ENCODE results near the gene RBMXL3. TPM values are rescaled to one million over a fixed set of nuclear protein-coding genes. Genes with fewer than 3 reads are reported as not detected.
A peak's percentile ranks its signal among the peaks of the same experiment; 100 is the strongest.
"Not testable (repeated sequence)": the region's sequence is repeated elsewhere in the genome, so short reads cannot be mapped to it uniquely, and the experiment has no call there.

RBMXL3 gene
- total and polyA plus RNA-seq, 7 donors: not detected

DNA sequence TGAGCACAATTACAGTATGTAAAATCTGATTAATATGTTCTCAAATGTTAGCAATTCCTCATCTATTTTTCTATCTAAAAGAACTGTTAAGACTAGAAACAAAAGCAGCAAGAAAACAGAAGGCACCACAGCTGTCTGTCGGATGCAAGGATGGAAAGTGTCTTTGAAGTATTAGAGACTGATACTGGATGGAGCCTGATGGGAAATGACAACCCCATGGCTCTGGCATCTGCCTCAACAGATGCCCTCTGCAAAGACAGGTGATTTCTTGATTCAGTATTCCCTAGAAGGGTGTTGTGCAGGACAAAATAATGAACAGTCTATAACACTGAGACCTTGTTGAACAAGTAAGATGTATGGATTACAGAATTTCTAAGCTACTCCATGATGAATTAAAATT, 24.9 kb downstream of the RBMXL3 start:
- no peak for DNase-seq
- intact Hi-C loops (cut with DNase I): no loop called here
- TF ChIP-seq POLR2A (IDR thresholded peaks at IDR 0.05) (no peak), EP300 (IDR thresholded peaks at IDR 0.05) (no peak), POLR2AphosphoS5 (IDR thresholded peaks at IDR 0.05) (no peak)
- TF ChIP-seq, protein P1, sequence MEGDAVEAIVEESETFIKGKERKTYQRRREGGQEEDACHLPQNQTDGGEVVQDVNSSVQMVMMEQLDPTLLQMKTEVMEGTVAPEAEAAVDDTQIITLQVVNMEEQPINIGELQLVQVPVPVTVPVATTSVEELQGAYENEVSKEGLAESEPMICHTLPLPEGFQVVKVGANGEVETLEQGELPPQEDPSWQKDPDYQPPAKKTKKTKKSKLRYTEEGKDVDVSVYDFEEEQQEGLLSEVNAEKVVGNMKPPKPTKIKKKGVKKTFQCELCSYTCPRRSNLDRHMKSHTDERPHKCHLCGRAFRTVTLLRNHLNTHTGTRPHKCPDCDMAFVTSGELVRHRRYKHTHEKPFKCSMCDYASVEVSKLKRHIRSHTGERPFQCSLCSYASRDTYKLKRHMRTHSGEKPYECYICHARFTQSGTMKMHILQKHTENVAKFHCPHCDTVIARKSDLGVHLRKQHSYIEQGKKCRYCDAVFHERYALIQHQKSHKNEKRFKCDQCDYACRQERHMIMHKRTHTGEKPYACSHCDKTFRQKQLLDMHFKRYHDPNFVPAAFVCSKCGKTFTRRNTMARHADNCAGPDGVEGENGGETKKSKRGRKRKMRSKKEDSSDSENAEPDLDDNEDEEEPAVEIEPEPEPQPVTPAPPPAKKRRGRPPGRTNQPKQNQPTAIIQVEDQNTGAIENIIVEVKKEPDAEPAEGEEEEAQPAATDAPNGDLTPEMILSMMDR (IDR thresholded peaks at IDR 0.05): no peak
- WGBS, 2 donors: 85 to 92% methylated on average over 1 of the region's 1 CpG
- Histone ChIP-seq H3K4me1 (peaks cover 0 to 9% (median 0%) of the 10 kb centered on the region in 4 donors), H3K27me3 (no peaks in the 10 kb centered on the region), H3K27ac (no peak overlapping the region), H3K36me3 (no peaks in the 10 kb centered on the region), H3K9me3 (no peaks in the 10 kb centered on the region), H3K4me3 (no peak overlapping the region)

DNA sequence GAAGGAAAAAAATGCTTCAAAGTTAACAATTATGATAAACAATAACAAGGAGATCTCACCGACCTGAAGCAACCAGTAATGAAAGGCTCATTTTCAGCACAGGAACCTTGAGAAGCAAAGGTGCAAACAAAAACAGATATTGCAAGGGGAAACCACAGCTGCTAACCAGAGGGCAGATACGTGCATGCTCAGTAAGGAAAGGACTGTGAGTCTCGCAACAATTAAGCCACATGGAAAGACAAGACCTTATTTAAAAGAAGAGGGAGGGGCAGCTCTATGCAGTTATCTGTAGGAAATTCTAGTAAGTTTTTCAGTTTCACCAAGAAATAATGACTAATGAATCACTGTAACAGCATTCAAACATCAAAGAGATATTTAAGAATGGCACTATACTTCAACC, 25.4 kb downstream of the RBMXL3 start:
- no peak for TF ChIP-seq EP300 (IDR thresholded peaks at IDR 0.05)
- TF ChIP-seq, protein P1 (IDR thresholded peaks at IDR 0.05): no peak
- TF ChIP-seq POLR2A (IDR thresholded peaks at IDR 0.05): no peak
- TF ChIP-seq POLR2AphosphoS5 (IDR thresholded peaks at IDR 0.05): no peak
- WGBS, 2 donors: 53 to 59% methylated on average over 3 of the region's 3 CpGs
- H3K27me3 ChIP-seq: no peaks in the 10 kb centered on the region

DNA sequence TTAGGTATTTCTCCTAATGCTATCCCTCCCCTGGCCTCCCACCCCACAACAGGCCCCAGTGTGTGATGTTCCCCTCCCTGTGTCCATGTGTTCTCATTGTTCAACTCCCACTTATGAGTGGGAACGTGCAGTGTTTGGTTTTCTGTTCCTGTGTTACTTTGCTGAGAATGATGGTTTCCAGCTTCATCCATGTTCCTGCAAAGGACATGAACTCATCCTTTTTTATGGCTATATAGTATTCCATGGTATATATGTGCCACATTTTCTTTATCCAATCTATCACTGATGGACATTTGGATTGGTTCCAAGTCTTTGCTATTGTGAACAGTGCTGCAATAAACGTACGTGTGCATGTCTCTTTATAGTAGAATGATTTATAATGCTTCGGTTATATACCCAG, 28.1 kb downstream of the RBMXL3 start:
- intact Hi-C loops (cut with DNase I); H3K9me3 ChIP-seq; DNase-seq; H3K4me3 ChIP-seq; H3K36me3 ChIP-seq; H3K27me3 ChIP-seq; H3K27ac ChIP-seq: not testable (repeated sequence)
- H3K4me1 ChIP-seq: peaks cover 0 to 13% (median 0%) of the 10 kb centered on the region in 4 donors
- WGBS, 2 donors: 54 to 78% methylated on average over 4 of the region's 4 CpGs

More for the DNA sequence above, 25.4 kb downstream of the RBMXL3 start:
- no peak for DNase-seq
- H3K9me3 ChIP-seq: no peaks in the 10 kb centered on the region
- peaks cover 0 to 13% (median 0%) of the 10 kb centered on the region in 4 donors for H3K4me1 ChIP-seq
- H3K36me3 ChIP-seq: no peaks in the 10 kb centered on the region
- no peak overlapping the region for H3K4me3 ChIP-seq
- intact Hi-C loops (cut with DNase I): no loop called here
- no peak overlapping the region for H3K27ac ChIP-seq

DNA sequence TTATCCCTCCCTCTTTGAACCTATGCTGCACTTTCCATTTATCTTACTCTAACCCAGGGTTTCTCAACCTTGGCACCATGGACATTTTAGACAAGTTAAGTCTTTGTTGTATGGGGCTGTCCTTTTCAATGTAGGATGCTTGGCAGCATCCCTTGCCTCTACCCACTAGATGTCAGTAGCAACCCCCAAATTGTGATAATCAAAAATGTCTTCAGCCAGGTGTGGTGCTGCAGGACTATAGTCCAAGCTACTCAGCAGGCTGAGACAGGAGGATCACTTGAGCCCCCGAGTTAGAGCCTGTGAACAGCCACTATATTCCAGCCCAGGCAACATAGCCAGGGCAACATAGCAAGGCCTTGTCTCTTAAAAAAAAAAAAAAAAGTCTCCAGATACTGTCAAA, 37.7 kb downstream of the RBMXL3 start:
- Histone ChIP-seq H3K9me3 (no peaks in the 10 kb centered on the region), H3K4me1 (peaks cover 0 to 36% (median 0%) of the 10 kb centered on the region in 4 donors), H3K36me3 (peaks cover 0 to 3% (median 0%) of the 10 kb centered on the region in 4 donors), H3K27me3 (no peaks in the 10 kb centered on the region), H3K4me3 (no peak overlapping the region), H3K27ac (no peak overlapping the region)
- no peak for DNase-seq
- intact Hi-C loops (cut with DNase I): loop anchor here (5.0 kb wide), 1 partner anchor 415 kb away; no protein-coding TSS in a partner anchor
- TF ChIP-seq EP300 (IDR thresholded peaks at IDR 0.05): no peak
- TF ChIP-seq, protein P1 (IDR thresholded peaks at IDR 0.05): peak; percentile 11 to 32 (median 26)
- WGBS, 2 donors: 9 to 15% methylated on average over 1 of the region's 1 CpG

DNA sequence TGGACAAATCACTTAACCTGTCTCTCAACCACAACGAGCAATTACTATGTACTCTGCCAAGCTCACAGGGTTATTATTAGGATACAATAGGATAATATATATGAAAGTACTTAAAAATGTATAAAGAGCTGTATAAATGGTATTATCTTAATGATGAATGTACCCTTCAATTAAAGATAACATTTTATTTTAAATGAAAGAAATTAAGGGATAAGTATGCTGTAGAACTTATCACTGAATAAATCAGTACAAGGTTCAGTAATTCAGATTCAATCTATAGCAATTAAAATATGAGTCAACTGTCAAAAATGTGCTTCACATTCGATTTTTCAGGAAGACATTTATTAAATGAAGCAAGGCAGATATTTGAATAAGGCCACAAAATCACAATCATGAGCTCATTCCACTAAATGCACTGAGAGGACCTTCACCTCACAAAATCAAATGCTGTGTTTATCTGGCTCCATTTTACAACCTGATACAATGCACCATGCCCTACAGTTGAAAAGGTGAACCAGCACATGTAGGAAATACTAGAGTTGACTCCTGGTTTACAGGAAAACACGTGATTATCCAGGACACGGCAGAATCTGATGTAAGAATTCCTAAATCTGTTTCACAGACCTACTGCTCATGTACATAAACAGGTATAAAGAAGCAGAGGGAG, 40.3 kb downstream of the RBMXL3 start:
- DNase-seq: no peak
- 15 to 44% methylated on average over 4 of the region's 4 CpGs for WGBS, 2 donors
- Histone ChIP-seq H3K36me3 (no peaks in the 10 kb centered on the region), H3K4me1 (peaks cover 0 to 37% (median 0%) of the 10 kb centered on the region in 4 donors), H3K27ac (peak overlapping the region in 3 of 4 donors; percentile 39 to 86 (median 42)), H3K27me3 (no peaks in the 10 kb centered on the region), H3K9me3 (no peaks in the 10 kb centered on the region), H3K4me3 (no peak overlapping the region)
- intact Hi-C loops (cut with DNase I): loop anchor here (5.0 kb wide), 1 partner anchor 413 kb away; no protein-coding TSS in a partner anchor
- TF ChIP-seq, protein P1 (IDR thresholded peaks at IDR 0.05): no peak
- peak in 1 of 4 donors; percentile 23 for TF ChIP-seq POLR2AphosphoS5 (IDR thresholded peaks at IDR 0.05)

All from sigmoid colon (tissue), 7 donors.